ENCODE results near the gene TNIK. TPM values are rescaled to one million over a fixed set of nuclear protein-coding genes. Genes with fewer than 3 reads are reported as not detected.

Gene TNIK
- total RNA-seq, 1 experiment from 2014 or later: not detected

GRCh38 chr3:171497468-171497867 is 37.3 kb upstream of the TNIK start:
- Histone ChIP-seq H3K4me1 (ENCODE audit: low read length) (no peaks in the 10 kb centered on the region), H3K4me3 (ENCODE audit: low read length) (no peak overlapping the region)

GRCh38 chr3:171495413-171495812 is 35.2 kb upstream of the TNIK start:
- no peaks in the 10 kb centered on the region for H3K9me3 ChIP-seq (ENCODE audit: low read length)
- H3K4me3 ChIP-seq (ENCODE audit: low read length): no peak overlapping the region
- H4K20me1 ChIP-seq (ENCODE audit: insufficient read depth, low read depth, low read length): no peaks in the 10 kb centered on the region
- H3K4me2 ChIP-seq (ENCODE audit: low read depth, low read length, poor library complexity, severe bottlenecking): no peak overlapping the region
- H3K27ac ChIP-seq (ENCODE audit: low read length): no peak overlapping the region
- no peak overlapping the region for H3K9ac ChIP-seq (ENCODE audit: low read length)
- no peaks in the 10 kb centered on the region for H3K79me2 ChIP-seq (ENCODE audit: low read length)
- no peaks in the 10 kb centered on the region for H3K9me2 ChIP-seq (replicated peaks; ENCODE audit: insufficient read depth, low read length)
- DNase-seq: no peak
- no peaks in the 10 kb centered on the region for H3K27me3 ChIP-seq (ENCODE audit: low read length)
- H3K36me3 ChIP-seq (ENCODE audit: insufficient read depth, low read length): no peaks in the 10 kb centered on the region
- no peaks in the 10 kb centered on the region for H3K4me1 ChIP-seq (ENCODE audit: low read length)
- no peak overlapping the region for H2AFZ ChIP-seq (ENCODE audit: low read length)

More at GRCh38 chr3:171497468-171497867, 37.3 kb upstream of the TNIK start:
- H3K9me2 ChIP-seq (replicated peaks; ENCODE audit: insufficient read depth, low read length): no peaks in the 10 kb centered on the region
- H3K27ac ChIP-seq (ENCODE audit: low read length): no peak overlapping the region
- no peak overlapping the region for H2AFZ ChIP-seq (ENCODE audit: low read length)
- no peaks in the 10 kb centered on the region for H4K20me1 ChIP-seq (ENCODE audit: insufficient read depth, low read depth, low read length)
- no peaks in the 10 kb centered on the region for H3K9me3 ChIP-seq (ENCODE audit: low read length)
- no peaks in the 10 kb centered on the region for H3K79me2 ChIP-seq (ENCODE audit: low read length)
- no peak for DNase-seq
- no peak overlapping the region for H3K4me2 ChIP-seq (ENCODE audit: low read depth, low read length, poor library complexity, severe bottlenecking)
- H3K9ac ChIP-seq (ENCODE audit: low read length): no peak overlapping the region
- no peaks in the 10 kb centered on the region for H3K36me3 ChIP-seq (ENCODE audit: insufficient read depth, low read length)
- H3K27me3 ChIP-seq (ENCODE audit: low read length): no peaks in the 10 kb centered on the region

GRCh38 chr3:171494457-171495109 is 34.4 kb upstream of the TNIK start:
- DNase-seq: no peak
- Histone ChIP-seq H3K9me3 (ENCODE audit: low read length) (no peaks in the 10 kb centered on the region), H3K9ac (ENCODE audit: low read length) (no peak overlapping the region), H3K27ac (ENCODE audit: low read length) (no peak overlapping the region), H3K79me2 (ENCODE audit: low read length) (no peaks in the 10 kb centered on the region), H3K4me1 (ENCODE audit: low read length) (no peaks in the 10 kb centered on the region), H3K27me3 (ENCODE audit: low read length) (no peaks in the 10 kb centered on the region), H4K20me1 (ENCODE audit: insufficient read depth, low read depth, low read length) (no peaks in the 10 kb centered on the region), H3K4me2 (ENCODE audit: low read depth, low read length, poor library complexity, severe bottlenecking) (no peak overlapping the region), H3K4me3 (ENCODE audit: low read length) (no peak overlapping the region), H3K36me3 (ENCODE audit: insufficient read depth, low read length) (no peaks in the 10 kb centered on the region), H3K9me2 (replicated peaks; ENCODE audit: insufficient read depth, low read length) (no peaks in the 10 kb centered on the region), H2AFZ (ENCODE audit: low read length) (no peak overlapping the region)

- no peaks in the 10 kb centered on the region for H3K4me1 ChIP-seq (ENCODE audit: low read length)
- H3K9me2 ChIP-seq (replicated peaks; ENCODE audit: insufficient read depth, low read length): no peaks in the 10 kb centered on the region
- no peak for DNase-seq
- peak overlapping the region; percentile 26 for H3K4me2 ChIP-seq (ENCODE audit: low read depth, low read length, poor library complexity, severe bottlenecking)
- H3K36me3 ChIP-seq (ENCODE audit: insufficient read depth, low read length): no peaks in the 10 kb centered on the region
- no peak overlapping the region for H3K4me3 ChIP-seq (ENCODE audit: low read length)
- no peak overlapping the region for H2AFZ ChIP-seq (ENCODE audit: low read length)
- no peak overlapping the region for H3K27ac ChIP-seq (ENCODE audit: low read length)
- no peaks in the 10 kb centered on the region for H3K27me3 ChIP-seq (ENCODE audit: low read length)
- H4K20me1 ChIP-seq (ENCODE audit: insufficient read depth, low read depth, low read length): no peaks in the 10 kb centered on the region
- H3K9ac ChIP-seq (ENCODE audit: low read length): no peak overlapping the region
- no peaks in the 10 kb centered on the region for H3K79me2 ChIP-seq (ENCODE audit: low read length)
- no peaks in the 10 kb centered on the region for H3K9me3 ChIP-seq (ENCODE audit: low read length)
These were observed 31.2 kb upstream of the TNIK start for GRCh38 chr3:171491361-171491760.

- Histone ChIP-seq H3K27ac (ENCODE audit: low read length) (no peak overlapping the region), H3K4me3 (ENCODE audit: low read length) (no peak overlapping the region), H3K4me2 (ENCODE audit: low read depth, low read length, poor library complexity, severe bottlenecking) (no peak overlapping the region)
These were observed 30.7 kb upstream of the TNIK start for GRCh38 chr3:171490901-171491300.

GRCh38 chr3:171489348-171489747 is 29.1 kb upstream of the TNIK start:
- DNase-seq: no peak
- H3K9me3 ChIP-seq (ENCODE audit: low read length): no peaks in the 10 kb centered on the region
- no peak overlapping the region for H3K9ac ChIP-seq (ENCODE audit: low read length)
- H2AFZ ChIP-seq (ENCODE audit: low read length): no peak overlapping the region
- H3K4me1 ChIP-seq (ENCODE audit: low read length): no peaks in the 10 kb centered on the region
- no peak overlapping the region for H3K4me2 ChIP-seq (ENCODE audit: low read depth, low read length, poor library complexity, severe bottlenecking)
- no peaks in the 10 kb centered on the region for H3K79me2 ChIP-seq (ENCODE audit: low read length)
- no peak overlapping the region for H3K27ac ChIP-seq (ENCODE audit: low read length)
- no peaks in the 10 kb centered on the region for H3K27me3 ChIP-seq (ENCODE audit: low read length)
- H3K9me2 ChIP-seq (replicated peaks; ENCODE audit: insufficient read depth, low read length): no peaks in the 10 kb centered on the region
- H3K36me3 ChIP-seq (ENCODE audit: insufficient read depth, low read length): no peaks in the 10 kb centered on the region
- no peaks in the 10 kb centered on the region for H4K20me1 ChIP-seq (ENCODE audit: insufficient read depth, low read depth, low read length)
- H3K4me3 ChIP-seq (ENCODE audit: low read length): no peak overlapping the region

More at GRCh38 chr3:171490901-171491300, 30.7 kb upstream of the TNIK start:
- no peaks in the 10 kb centered on the region for H3K4me1 ChIP-seq (ENCODE audit: low read length)
- no peaks in the 10 kb centered on the region for H3K9me3 ChIP-seq (ENCODE audit: low read length)
- no peaks in the 10 kb centered on the region for H3K27me3 ChIP-seq (ENCODE audit: low read length)
- no peak overlapping the region for H2AFZ ChIP-seq (ENCODE audit: low read length)
- DNase-seq: no peak
- H4K20me1 ChIP-seq (ENCODE audit: insufficient read depth, low read depth, low read length): no peaks in the 10 kb centered on the region
- H3K36me3 ChIP-seq (ENCODE audit: insufficient read depth, low read length): no peaks in the 10 kb centered on the region
- H3K9me2 ChIP-seq (replicated peaks; ENCODE audit: insufficient read depth, low read length): no peaks in the 10 kb centered on the region
- H3K9ac ChIP-seq (ENCODE audit: low read length): no peak overlapping the region
- no peaks in the 10 kb centered on the region for H3K79me2 ChIP-seq (ENCODE audit: low read length)

GRCh38 chr3:171488479-171488878 is 28.3 kb upstream of the TNIK start:
- Histone ChIP-seq H3K4me2 (ENCODE audit: low read depth, low read length, poor library complexity, severe bottlenecking) (no peak overlapping the region), H3K9me2 (replicated peaks; ENCODE audit: insufficient read depth, low read length) (no peaks in the 10 kb centered on the region), H3K27ac (ENCODE audit: low read length) (no peak overlapping the region), H3K36me3 (ENCODE audit: insufficient read depth, low read length) (no peaks in the 10 kb centered on the region), H3K9me3 (ENCODE audit: low read length) (no peaks in the 10 kb centered on the region), H3K27me3 (ENCODE audit: low read length) (no peaks in the 10 kb centered on the region), H3K79me2 (ENCODE audit: low read length) (no peaks in the 10 kb centered on the region), H2AFZ (ENCODE audit: low read length) (no peak overlapping the region), H3K4me1 (ENCODE audit: low read length) (no peaks in the 10 kb centered on the region), H3K4me3 (ENCODE audit: low read length) (no peak overlapping the region), H4K20me1 (ENCODE audit: insufficient read depth, low read depth, low read length) (no peaks in the 10 kb centered on the region), H3K9ac (ENCODE audit: low read length) (no peak overlapping the region)
- DNase-seq: no peak

- no peak overlapping the region for H2AFZ ChIP-seq (ENCODE audit: low read length)
- no peaks in the 10 kb centered on the region for H3K27me3 ChIP-seq (ENCODE audit: low read length)
- H4K20me1 ChIP-seq (ENCODE audit: insufficient read depth, low read depth, low read length): no peaks in the 10 kb centered on the region
- H3K27ac ChIP-seq (ENCODE audit: low read length): no peak overlapping the region
- DNase-seq: no peak
- H3K36me3 ChIP-seq (ENCODE audit: insufficient read depth, low read length): no peaks in the 10 kb centered on the region
- no peak overlapping the region for H3K4me3 ChIP-seq (ENCODE audit: low read length)
- H3K9ac ChIP-seq (ENCODE audit: low read length): no peak overlapping the region
- H3K4me1 ChIP-seq (ENCODE audit: low read length): no peaks in the 10 kb centered on the region
- H3K9me3 ChIP-seq (ENCODE audit: low read length): no peaks in the 10 kb centered on the region
- H3K79me2 ChIP-seq (ENCODE audit: low read length): no peaks in the 10 kb centered on the region
- no peaks in the 10 kb centered on the region for H3K9me2 ChIP-seq (replicated peaks; ENCODE audit: insufficient read depth, low read length)
- no peak overlapping the region for H3K4me2 ChIP-seq (ENCODE audit: low read depth, low read length, poor library complexity, severe bottlenecking)
These were observed 27.2 kb upstream of the TNIK start for GRCh38 chr3:171487382-171487781.
